ENCODE data around the gene EFCAB14.
"Not testable (repeated sequence)": the region's sequence is repeated elsewhere in the genome, so short reads cannot be mapped to it uniquely, and the experiment has no call there.

The EFCAB14 gene, protein sequence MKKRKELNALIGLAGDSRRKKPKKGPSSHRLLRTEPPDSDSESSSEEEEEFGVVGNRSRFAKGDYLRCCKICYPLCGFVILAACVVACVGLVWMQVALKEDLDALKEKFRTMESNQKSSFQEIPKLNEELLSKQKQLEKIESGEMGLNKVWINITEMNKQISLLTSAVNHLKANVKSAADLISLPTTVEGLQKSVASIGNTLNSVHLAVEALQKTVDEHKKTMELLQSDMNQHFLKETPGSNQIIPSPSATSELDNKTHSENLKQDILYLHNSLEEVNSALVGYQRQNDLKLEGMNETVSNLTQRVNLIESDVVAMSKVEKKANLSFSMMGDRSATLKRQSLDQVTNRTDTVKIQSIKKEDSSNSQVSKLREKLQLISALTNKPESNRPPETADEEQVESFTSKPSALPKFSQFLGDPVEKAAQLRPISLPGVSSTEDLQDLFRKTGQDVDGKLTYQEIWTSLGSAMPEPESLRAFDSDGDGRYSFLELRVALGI

DNA sequence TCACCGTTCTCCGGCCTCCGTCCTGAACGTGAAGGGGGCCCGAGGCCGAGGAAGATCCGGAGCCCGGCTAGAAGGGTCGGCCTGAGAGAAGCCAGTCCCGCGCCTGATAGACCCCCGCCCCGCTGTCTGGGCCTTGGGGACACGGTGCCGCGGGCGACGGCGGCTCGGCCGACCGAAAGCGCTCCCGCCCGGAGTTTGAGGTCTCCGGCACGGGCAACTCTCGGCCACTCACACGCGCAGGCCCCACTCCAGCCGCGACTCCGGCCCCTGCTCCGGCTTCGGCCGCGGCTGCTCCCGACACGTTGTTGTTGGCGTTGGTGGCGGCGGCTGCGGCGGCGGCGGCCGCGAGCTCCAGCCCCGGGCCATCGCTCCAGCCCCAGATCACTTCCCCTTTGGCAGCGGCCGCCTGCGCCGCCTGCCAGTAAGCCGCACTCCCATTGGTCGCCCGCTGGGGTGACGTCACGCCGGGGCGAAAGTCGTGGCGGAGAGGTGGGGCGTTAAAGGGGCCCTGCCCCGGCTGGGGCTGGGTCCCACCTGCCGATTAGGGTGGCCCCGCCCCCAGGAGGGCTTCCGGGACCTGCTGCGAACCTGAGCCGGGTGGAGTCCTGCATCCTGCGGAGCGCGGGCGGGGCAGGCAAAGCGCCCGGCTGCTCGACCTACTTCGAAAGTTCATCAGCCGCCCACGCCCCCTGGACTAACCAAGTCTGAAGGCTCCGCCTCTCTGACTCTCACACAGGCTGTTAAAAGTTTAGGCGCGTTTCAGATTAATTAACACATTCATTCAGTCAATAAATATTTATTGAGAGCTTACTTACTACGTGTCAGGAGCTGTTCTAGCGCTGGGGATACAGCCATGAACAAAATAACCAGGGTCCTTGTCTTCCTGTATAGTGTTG lies at the start of gene EFCAB14:
EFCAB14 (minus strand) TSS at position 388 of the 896 bp plus-strand sequence. CDS start 1,027 bp downstream, outside the sequence.
- DNase-seq, result peak; percentile 98 to 99

DNA sequence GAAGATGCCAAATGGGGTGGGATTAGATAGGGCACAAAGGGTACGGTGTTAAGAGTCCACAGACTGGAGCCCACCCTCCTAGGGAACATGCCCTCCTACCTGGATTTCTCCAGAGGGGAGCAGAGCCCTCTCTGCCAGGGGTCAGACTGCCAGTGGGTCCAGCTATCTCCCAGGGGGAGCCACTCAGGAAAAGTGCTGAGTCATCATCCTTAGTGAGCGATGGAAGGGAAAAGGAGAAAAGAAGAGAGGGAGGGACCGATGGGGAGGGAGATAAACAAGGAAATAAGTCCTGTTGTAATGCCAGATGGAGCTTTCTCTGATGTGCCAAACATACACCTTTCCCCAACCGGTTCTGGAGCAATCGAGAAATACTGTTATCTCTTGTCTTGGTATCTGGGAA lies 49.5 kb upstream of the EFCAB14 start:
- DNase-seq, result no peak

DNA sequence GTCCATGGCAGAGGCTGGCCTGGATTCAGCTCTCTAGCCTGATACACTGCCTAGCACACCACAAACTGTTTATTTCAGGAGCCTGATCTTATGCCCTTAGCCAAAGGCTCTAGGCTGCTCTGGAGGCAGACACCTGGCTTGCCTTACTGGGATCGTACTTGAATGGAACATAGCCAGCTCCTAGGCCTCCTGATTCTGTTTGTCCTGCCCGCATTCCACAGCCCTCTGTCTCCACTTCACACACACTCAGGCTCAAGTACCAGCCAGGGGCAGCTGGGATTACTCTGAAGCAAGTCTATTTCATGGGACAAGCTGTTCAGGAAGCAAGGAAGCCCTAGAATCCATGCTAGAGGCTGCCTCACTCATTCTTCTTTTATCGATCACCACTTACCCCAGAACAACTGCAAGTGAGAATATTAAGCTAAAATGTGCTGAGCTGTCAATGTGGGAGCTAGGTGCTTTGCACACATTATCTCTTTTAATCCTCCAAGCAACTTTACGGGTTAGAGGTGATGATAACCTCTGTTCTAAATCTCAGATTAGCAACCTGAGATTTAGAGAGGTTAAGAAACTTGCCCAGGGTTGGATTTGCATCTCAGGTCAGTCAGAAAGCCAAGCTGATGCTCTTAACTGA lies 48.9 kb upstream of the EFCAB14 start:
- DNase-seq, result no peak

DNA sequence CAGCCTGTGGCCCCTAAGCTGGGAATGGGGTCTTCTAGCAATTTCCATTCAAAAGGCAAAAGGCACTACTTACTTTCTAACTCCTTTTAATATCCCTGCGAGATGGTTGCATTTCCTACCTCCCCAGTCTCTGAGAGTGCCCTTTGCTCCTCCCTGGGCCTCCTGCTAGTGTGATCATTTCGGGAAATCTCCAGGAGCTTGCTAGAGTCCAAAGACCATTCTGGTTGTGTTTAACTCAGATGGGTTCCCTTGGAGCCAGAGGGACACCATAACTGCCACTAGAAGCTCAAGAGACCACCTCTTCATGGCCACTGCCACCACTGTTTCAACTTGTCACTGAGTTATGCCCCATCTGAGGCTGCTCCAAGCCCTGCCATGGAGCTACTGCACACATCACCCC lies 45.5 kb upstream of the EFCAB14 start:
- DNase-seq, result no peak

DNA sequence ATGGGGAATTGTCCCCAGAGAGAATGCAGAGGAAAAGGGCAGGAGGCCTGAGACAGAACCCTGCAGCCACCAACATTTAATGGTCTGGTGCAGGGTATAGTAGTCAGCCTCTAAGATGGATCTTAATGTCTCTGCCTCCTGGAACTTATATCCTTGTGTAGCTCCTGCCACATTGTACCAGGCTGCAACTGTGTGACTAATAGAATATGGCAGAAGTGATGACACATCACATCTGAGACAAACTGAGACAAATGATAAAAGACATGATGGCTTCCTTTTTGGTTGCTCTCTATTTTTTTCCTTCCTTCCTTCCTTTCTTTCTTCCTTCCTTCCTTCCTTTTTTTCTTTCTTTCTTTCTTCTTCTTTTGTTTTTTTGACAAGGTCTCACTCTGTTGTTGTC lies 42.8 kb upstream of the EFCAB14 start:
- no peak for DNase-seq

DNA sequence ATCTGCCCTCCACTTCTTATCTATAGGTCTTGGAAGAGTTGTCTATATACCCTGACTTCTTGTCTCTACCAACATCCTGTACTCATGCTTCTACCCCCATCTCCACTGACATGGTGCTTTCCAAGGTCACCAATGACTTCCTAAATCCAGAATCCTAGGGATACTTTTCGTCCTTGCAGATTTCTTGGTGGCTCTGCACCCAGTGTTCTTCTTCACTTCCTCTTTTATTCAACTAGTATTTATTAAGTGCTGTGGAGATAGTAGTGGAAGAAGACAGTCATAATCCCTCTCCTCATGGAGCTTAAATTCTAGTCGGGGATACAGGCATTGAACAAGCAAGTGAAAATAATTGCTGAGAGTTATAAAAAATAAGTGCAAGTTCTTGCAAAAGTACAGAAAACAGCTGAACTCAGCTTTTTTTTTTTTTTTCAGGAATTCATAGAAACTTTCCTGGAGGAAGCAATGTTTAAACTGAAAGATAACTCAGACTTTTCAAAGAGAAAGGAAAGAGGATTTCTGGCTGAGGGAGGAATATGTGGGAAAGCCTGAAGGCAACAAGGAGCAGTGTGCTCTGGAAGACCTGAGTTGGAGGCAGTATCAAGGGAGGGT lies 41.7 kb upstream of the EFCAB14 start:
- no peak for DNase-seq

DNA sequence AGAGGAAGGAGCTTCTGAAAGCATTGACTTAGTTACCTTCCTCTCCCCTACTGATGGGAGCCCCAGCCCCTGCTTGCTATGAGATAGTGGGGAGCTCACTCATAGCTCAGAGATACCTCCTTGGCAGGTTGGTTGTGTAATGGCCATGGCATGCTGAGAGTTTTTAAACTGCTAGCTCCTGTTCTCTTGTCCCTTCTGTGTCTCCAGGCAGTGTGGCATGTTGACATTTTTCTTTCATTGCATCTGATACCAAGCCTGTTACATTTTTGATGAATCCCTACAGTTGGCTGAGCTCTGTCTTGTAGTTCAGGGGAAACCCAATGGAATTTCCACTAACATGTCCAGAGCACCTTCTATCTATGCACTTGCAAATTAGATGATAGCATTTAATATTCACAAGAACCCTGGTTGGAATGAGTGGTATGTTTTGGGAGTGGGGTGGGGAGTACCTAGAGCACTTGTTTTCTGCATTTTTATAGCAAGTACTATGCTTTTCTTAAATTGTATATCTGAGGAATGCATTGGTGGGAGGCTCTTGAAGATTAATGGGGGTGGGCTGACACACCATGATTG lies 39.1 kb upstream of the EFCAB14 start:
- no peak for DNase-seq

DNA sequence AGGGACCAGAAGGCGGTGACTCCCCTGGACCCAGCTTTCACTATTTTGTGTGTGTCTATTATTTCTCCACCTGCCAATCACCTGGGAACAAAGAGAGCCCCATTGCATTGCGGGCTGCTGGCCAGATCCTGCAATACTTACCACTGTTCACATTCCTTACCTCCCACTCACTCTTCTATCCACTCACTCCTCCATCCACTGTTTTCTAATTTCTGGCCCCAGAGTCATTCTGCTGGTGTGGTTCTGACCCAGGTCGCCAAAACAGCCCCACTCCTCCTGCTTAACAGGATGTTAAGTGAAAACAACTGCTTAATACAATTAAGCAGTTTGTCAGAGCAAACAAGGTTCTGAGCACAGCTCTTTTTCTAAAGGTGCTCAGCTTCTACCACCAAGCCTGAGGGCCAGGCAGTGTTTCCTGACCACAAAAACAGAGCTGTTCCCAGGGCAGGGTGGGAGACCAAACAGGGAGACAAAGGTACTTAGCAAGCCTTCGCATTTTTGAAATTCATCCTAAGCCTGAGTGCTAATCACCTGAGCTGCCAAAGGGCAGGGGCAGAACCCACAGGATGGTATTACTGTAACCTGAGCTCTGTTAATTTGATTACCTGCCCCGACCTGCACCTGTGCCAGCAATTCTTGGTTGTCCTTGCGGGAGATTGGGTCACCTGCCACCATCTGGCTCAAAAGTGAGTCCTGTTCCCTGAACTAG lies 38.5 kb upstream of the EFCAB14 start:
- no peak for DNase-seq

DNA sequence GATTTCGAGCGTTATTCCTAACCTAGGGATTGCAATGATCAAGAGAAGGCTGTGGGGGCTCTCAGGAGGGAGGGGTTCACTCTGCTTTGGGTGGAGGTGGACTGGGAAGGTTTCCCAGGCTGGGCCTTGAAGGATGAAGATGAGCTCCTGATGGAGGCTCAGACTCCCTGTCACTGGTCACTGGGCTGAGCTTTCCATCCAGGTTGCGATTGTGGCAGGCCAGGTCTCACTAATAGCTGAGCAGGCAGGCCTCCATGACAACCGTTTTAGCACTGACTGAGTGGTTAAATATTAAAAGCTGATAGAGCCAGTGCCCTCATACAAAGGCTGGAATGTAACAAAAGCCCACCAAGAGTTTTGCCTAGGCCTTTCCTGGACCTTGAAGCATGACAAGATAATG lies 36.2 kb upstream of the EFCAB14 start:
- DNase-seq, result no peak

DNA sequence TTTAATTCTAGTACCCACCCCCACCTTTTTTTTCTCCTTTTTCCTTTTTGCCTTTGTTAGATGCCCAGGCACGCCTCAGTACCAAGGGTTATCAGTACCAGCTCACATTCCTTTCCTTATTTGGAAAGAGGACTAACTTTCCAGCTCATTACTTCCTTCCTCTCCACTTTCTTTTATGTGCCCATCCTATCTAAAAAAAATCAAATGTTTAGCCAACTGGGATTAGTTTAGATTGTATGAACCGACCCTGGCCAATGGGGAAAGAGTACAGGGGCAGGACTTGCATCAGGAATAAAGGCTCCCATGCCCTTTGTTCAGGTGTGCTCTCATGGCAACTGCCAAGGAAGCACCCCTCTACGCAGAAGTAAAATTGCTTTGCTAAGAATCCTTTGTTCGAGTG lies 35.8 kb upstream of the EFCAB14 start:
- DNase-seq, result not testable (repeated sequence)

DNA sequence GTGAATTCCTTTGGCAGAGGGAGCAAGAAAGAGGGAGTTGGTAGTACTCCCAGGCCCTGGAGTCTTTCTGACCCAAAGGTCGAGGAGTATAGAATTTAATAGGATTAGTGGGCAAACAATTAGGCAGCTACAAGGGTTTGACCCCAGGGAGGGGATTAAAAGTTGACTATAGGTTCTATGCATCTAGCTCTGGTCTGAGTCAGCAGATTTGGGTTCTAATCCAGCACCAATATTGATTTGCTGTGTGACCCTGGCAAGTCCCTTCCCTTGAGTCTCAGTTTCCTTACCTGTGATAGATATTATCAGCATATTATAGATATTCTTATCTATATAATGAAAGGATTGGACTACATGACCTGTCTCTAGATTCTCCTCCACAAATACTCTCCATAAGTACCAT lies 35.1 kb upstream of the EFCAB14 start:
- DNase-seq, result no peak

DNA sequence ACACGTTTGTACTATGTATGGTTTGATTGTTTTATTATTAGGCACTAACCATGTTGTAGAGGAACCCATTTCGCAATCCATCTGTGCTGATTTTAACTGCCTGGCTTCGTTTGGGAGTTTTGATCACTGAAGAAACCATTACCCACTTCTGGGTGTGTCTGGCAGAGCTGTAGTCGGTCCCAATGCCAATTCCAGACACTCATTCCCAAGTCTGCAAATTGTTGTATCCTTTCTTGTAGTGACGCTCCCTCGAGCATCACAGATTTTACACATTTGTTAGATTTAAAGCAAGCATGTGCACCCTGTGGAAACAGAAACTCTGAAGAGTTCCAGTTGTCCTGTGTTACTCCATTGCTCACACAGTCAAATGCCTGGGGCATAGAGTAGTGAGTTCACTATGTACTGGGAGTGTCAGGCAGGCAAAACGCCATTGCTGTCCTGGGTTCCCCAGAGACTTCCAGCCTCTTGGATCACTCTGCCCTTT lies 31.0 kb upstream of the EFCAB14 start:
- DNase-seq, result no peak

DNA sequence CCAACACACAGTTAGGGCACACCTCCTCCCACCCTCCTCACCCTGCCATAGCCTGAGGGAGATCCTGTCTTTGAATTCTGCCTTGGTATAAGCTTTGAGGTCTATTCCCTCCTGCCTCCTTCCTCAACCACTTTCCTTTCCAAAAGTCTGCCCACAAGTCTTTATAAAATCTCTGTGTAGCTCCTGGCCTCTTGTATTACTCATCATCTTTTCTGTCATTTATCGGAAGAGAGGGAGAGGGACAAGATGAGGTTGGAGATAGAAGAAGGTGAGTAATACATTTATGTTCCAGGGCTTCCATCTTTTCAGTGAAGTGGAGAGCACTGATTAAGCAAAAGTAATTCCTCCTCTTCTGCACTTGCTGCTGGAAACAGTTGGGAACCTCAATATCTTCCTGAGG lies 30.5 kb upstream of the EFCAB14 start:
- DNase-seq, result no peak

DNA sequence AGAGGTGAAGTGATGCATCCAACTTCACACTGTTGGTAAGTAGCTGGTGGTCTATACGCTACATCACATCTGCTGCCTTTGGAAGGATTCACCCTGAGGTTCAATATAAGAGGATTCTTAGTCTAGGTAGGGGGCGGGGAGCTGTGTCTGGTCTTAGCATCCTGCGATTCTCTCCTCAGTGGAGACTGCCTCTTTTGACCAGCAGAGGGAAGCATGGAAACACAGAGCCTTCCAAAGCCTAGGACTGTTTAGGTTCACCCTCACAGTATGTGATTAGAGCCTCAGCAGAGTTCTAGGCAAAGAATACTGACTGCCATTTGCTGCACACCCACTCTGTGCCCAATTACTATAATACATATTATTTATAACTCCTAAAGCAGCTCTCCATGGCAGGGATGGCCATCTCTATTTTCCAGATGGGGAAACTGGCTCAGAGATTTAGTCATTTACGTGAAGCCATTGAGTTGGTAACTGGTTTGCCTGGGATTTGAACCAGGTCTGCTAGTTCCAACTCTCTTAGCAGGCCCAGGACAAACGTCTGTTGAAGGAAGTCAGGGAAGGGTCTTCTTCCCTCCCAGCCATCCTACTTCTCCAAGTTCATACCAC lies 28.9 kb upstream of the EFCAB14 start:
- no peak for DNase-seq

DNA sequence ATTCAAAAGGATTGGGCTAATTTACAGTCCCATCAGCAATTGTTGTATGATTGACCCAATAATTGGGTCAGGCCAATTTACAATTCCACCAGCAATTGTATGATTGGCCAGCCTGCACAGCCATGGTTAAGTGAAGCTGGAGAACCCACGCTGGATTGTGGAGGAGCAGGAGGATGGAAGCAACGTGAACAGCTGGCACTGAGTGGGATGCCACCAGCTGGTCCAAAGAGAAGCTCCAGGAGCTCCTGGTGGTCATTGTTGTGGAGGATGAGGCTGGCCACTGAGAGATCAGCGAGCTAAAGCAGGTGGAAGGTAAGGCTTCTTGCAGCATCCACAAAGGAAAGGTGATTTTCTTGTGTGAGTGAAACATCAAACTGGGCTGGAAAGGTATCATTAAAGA lies 23.2 kb upstream of the EFCAB14 start:
- no peak for DNase-seq

DNA sequence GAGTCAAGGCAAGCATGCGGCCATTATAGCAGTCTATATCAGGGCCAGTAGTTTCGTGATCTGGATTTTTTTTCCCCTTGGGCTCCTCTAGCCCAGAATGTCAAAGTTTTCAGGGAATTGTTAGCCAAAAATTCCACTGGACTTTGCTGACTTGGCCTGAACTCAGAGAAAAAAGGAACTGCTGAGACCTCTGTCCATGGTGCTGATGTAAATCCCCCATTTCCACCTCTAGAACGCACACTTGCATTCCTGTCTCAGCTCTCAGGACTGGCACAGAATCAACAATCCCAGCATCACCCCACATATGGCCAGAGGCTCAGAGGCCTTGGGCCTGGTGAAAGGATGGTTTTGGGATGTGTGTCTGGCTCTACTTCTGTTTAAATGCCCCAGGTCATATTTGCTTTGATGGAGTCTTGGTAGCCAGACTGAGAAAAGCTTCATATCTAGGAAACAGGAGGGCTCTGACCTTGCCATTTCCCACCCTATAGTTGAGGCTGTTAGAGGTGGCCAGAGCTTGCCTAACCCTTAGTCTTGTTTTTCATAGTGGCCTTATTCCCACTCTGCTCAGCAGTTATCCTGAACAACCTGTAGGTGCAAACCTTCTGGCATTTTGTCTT lies 16.9 kb upstream of the EFCAB14 start:
- peak in 1 of 2 donors; percentile 8 for DNase-seq

DNA sequence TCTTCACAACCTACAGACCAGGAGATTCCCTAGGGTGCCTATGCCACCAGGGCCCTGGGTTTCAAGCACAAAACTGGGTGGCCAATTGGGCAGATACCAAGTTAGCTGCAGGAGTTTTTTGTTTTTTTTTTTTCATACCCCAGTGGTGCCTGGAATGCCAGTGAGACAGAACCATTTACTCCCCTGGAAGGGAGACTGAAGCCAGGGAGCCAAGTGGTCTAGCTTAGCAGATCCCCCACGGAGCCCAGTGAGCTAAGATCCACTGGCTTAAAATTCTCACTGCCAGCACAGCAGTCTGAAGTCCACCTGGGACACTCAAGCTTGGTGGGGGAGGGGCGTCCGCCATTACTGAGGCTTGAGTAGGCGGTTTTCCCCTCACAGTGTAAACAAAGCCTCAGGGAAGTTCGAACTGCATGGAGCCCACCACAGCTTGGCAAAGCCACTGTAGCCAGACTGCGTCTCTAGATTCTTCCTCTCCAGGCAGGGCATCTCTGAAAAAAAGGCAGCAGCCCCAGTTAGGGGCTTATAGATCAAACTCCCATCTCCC lies 9.5 kb upstream of the EFCAB14 start:
- DNase-seq, result not testable (repeated sequence)

DNA sequence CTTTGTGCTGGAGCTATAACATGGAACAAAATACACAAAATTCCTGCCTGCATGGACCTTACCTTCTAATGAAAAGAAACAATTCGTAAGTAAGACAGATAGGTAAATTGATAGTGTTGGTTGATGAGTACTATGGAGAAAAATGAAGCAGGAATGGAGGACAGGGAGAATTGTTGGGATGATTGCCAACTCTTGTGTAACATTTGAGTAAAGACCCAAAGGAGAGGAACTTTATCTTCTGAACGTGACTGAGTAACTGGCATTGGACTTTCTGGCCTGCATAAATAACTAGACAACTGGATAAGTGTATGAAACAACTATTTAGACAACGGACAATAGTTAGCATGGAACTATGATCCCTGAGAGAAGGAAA lies 6.8 kb upstream of the EFCAB14 start:
- no peak for DNase-seq

DNA sequence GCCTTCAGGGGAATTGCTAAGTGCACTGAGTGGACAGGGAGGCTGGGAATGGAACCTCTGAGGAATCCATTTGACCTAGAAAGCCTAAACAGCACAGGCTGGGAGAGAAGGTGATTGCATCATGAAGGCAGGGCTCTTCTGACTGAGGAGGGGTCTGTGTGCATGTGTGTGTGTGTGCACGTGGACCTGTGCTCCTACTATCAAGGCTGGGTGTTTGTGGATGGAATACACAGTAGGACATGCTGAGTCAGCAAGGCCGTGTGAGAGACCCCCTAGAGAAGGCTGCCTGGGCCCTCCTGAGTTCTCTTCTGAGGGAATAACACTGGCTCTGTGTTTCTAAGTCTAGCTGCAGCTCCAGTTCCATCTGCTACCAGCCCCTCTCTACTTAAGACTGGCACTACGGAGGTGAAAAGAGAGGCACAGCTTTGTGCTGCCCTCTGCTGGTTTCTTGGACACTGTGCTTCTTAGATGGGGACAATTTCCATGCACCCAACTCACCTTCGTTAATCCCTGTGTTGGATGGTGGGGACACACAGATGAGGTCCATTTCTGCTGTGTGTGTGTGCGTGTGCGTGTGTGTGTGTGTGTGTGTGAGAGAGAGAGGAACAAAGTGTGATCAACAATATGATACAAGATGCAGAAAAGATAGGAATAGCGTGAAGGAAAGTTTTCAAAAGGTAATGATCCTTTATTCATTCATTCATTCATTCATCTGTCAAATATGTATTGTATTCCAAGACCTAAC lies 6.2 kb upstream of the EFCAB14 start:
- DNase-seq, result peak; percentile 59 to 70

DNA sequence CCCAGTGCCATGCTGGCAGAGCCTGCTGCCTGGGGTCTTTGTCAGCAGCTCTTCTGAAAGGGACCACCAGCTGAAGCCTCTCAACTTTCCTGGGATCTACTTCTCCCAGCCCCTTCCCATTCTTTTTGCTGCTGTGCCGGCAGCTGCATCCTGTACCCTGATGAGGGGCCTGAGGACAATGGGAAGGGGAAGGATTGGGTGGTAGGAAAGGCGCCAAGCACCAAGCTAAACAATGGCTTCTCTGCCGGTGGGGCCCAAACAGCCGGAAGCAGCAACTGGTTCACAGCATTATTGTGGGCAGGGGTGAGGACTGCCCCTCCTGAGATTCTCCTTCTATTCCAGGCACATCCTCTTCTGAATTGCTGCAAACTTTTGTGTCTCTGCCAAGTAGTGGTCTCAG lies 5.0 kb upstream of the EFCAB14 start:
- no peak for DNase-seq

All from activated CD4-positive, alpha-beta T cell treated with anti-CD3 and anti-CD28 coated beads for 4 hours (primary cell).